ENCODE measurements around the gene SHB.

- TF ChIP-seq ZNF416 (CRISPR knock-in tag; IDR thresholded peaks at IDR 0.05) (no peak), CTCF (IDR thresholded peaks at IDR 0.05) (no peak), ZNF138 (CRISPR knock-in tag; conservative IDR thresholded peaks at IDR 0.05) (no peak), ATF1 (CRISPR knock-in tag; IDR thresholded peaks at IDR 0.05) (no peak), ZNF121 (CRISPR knock-in tag; IDR thresholded peaks at IDR 0.05) (no peak), ERG (CRISPR knock-in tag; IDR thresholded peaks at IDR 0.05) (no peak), JUN (CRISPR knock-in tag; IDR thresholded peaks at IDR 0.05) (no peak), ZBTB43 (CRISPR knock-in tag; IDR thresholded peaks at IDR 0.05) (no peak), ESRRA (CRISPR knock-in tag; IDR thresholded peaks at IDR 0.05; ENCODE audit: borderline replicate concordance) (no peak), CBFB (CRISPR knock-in tag; IDR thresholded peaks at IDR 0.05; ENCODE audit: low read depth) (no peak), TEAD4 (CRISPR knock-in tag; IDR thresholded peaks at IDR 0.05) (no peak), ZNF396 (CRISPR knock-in tag; IDR thresholded peaks at IDR 0.05; ENCODE audit: borderline replicate concordance) (no peak), ZBTB21 (CRISPR knock-in tag; IDR thresholded peaks at IDR 0.05; ENCODE audit: borderline replicate concordance) (no peak), SMAD4 (CRISPR knock-in tag; IDR thresholded peaks at IDR 0.05) (no peak)
These were observed 97.9 kb downstream of the SHB start for GRCh38 chr9:37971108-37971459.

All from WTC11 (cell line).